Measurements from ENCODE around the gene RAD9A.

Gene RAD9A

GRCh38 chr11:67375320-67376055 lies 16.3 kb upstream of the RAD9A start:
- Histone ChIP-seq H3K4me1 (ENCODE audit: control insufficient read depth, insufficient read depth, low read length) (peaks cover 3% of the 10 kb centered on the region; the same call in 1 of the 2 replicates), H3K36me3 (ENCODE audit: control insufficient read depth in 2 of 2, insufficient read depth in 1 of 2, low read length in 2 of 2) (no peaks in the 10 kb centered on the region), H3K27ac (ENCODE audit: extremely low read depth, low read depth, low read length) (no peak overlapping the region), H3K4me3 (ENCODE audit: low read depth, low read length) (no peak overlapping the region), H3K9me3 (ENCODE audit: control insufficient read depth, insufficient read depth, low read depth, low read length) (no peaks in the 10 kb centered on the region)
- ChIA-PET CTCF (interaction anchor here (3.0 to 30.4 kb wide), 3 partner anchors 6 to 29 kb away, joined by 10 to 898 read pairs (median 898); partner anchors contain the start of genes CLCF1, POLD4 and RAD9A), POLR2A (interaction anchor here (1.2 to 4.2 kb wide), 2 partner anchors 17 to 21 kb away, joined by 7 to 30 read pairs; partner anchors contain the start of gene POLD4)
- TF ChIP-seq ZNF398 (tag by site-specific recombination; IDR thresholded peaks at IDR 0.05) (peak; percentile 76), ZFHX2 (tag by site-specific recombination; conservative IDR thresholded peaks at IDR 0.05) (peak; percentile 65; the same call in 1 of the 2 replicates), ZNF747 (tag by site-specific recombination; IDR thresholded peaks at IDR 0.05) (no peak), EGR2 (tag by site-specific recombination; IDR thresholded peaks at IDR 0.05; ENCODE audit: low read depth) (peak; percentile 73), ZNF16 (tag by site-specific recombination; IDR thresholded peaks at IDR 0.05; ENCODE audit: low read depth) (no peak), PATZ1 (tag by site-specific recombination; IDR thresholded peaks at IDR 0.05) (0 out of 2 replicates have a peak, but pooled peaks have one; percentile 17), ZNF394 (tag by site-specific recombination; IDR thresholded peaks at IDR 0.05; ENCODE audit: borderline replicate concordance) (no peak), GLIS1 (tag by site-specific recombination; IDR thresholded peaks at IDR 0.05) (no peak), ZNF518A (tag by site-specific recombination; conservative IDR thresholded peaks at IDR 0.05; ENCODE audit: low read depth) (no peak), SP2 (tag by site-specific recombination; IDR thresholded peaks at IDR 0.05) (peak; percentile 19; the same call in 1 of the 2 replicates), ZNF174 (tag by site-specific recombination; IDR thresholded peaks at IDR 0.05) (no peak), ZNF239 (tag by site-specific recombination; IDR thresholded peaks at IDR 0.05) (no peak)

- Histone ChIP-seq H3K4me1 (ENCODE audit: control insufficient read depth, insufficient read depth, low read length) (peaks cover 3% of the 10 kb centered on the region; the same call in 1 of the 2 replicates), H3K27ac (ENCODE audit: extremely low read depth, low read depth, low read length) (no peak overlapping the region), H3K4me3 (ENCODE audit: low read depth, low read length) (no peak overlapping the region), H3K36me3 (ENCODE audit: control insufficient read depth in 2 of 2, insufficient read depth in 1 of 2, low read length in 2 of 2) (no peaks in the 10 kb centered on the region), H3K9me3 (ENCODE audit: control insufficient read depth, insufficient read depth, low read depth, low read length) (no peaks in the 10 kb centered on the region)
- ChIA-PET CTCF (interaction anchor here (3.0 to 30.4 kb wide), 3 partner anchors 5 to 30 kb away, joined by 10 to 898 read pairs (median 898); partner anchors contain the start of genes CLCF1, POLD4 and RAD9A), POLR2A (interaction anchor here (4.2 kb wide), 1 partner anchor 22 kb away, joined by 30 read pairs; the partner anchor contains the start of gene POLD4)
- TF ChIP-seq ZNF404 (tag by site-specific recombination; IDR thresholded peaks at IDR 0.05) (no peak), ZBTB21 (tag by site-specific recombination; IDR thresholded peaks at IDR 0.05) (no peak), REST (tag by site-specific recombination; IDR thresholded peaks at IDR 0.05) (no peak), SETDB1 (IDR thresholded peaks at IDR 0.05; ENCODE audit: insufficient read length, low read length) (no peak), ATF2 (tag by site-specific recombination; IDR thresholded peaks at IDR 0.05; ENCODE audit: low read depth) (no peak)
Measured at GRCh38 chr11:67376063-67376820, 15.5 kb upstream of the RAD9A start.

Data from HEK293 (cell line).